B cell (primary cell): ENCODE data around the gene RRAS. TPM values are rescaled to one million over a fixed set of nuclear protein-coding genes. Genes with fewer than 3 reads are reported as not detected.

ENCODE experiments used
- ATAC-seq: fragments of 200-7000 bp; cut with Tn5 transposase; one replicate; pipeline ENCODE4 v1.10.0; 2021; ENCODE audit warnings: low read depth, mild to moderate bottlenecking, moderate number of reproducible peaks, moderate library complexity
- CTCF ChIA-PET: fragments of 350-600 bp; sonication (Branson Sonifier 250); formaldehyde crosslinking; loops from one replicate; lab custom pipeline; 2021; ENCODE audit warnings: antibody characterized with exemption, inconsistent platforms; lab: Charles Lee
- POLR2A ChIA-PET: fragments of 350-600 bp; sonication (Branson Sonifier 250); formaldehyde crosslinking; loops from one replicate; lab custom pipeline; 2021; ENCODE audit warnings: antibody characterized with exemption; lab: Charles Lee
- DNase-seq: peaks from one replicate; pipeline ENCODE4 v3.0.0; 2013
- H2AFZ ChIP-seq: 2 replicates; pipeline ENCODE4 v1.6.1; 2012; ENCODE audit warnings: mild to moderate bottlenecking, low read depth, low read length; ENCODE audit not compliant: insufficient read depth, poor library complexity, severe bottlenecking
- H3K27ac ChIP-seq, 2 donors: 1 replicate in 1 of 2; 2 replicates in 1 of 2; pipeline ENCODE4 v1.5.1; 2012 to 2013; ENCODE audit warnings: low read length in 2 of 2, mild to moderate bottlenecking in 2 of 2, moderate library complexity in 1 of 2
- H3K27me3 ChIP-seq, 4 experiments: fragments of 200-600 bp in 1 of 4; sonication (generic) in 1 of 4; replicated peaks in 1 of 4; 1 replicate in 2 of 4; 2 replicates in 2 of 4; pipeline versions ENCODE4 v1.6.1 to v1.7.0; 2013 to 2016; ENCODE audit warnings: low read length in 3 of 4, mild to moderate bottlenecking in 2 of 4, mixed read lengths in 1 of 4, moderate library complexity in 1 of 4; ENCODE audit not compliant: insufficient read depth in 4 of 4, control insufficient read depth in 3 of 4; ENCODE audit errors: control extremely low read depth in 1 of 4
- H3K36me3 ChIP-seq, 2 experiments: replicated peaks in 1 of 2; 1 replicate in 1 of 2; 2 replicates in 1 of 2; pipeline versions ENCODE4 v1.6.1 to v1.7.1; 2013; ENCODE audit warnings: low read length in 1 of 2; ENCODE audit not compliant: insufficient read depth in 2 of 2, control insufficient read depth in 1 of 2; ENCODE audit errors: control extremely low read depth in 1 of 2, extremely low read depth in 1 of 2
- H3K4me1 ChIP-seq, 2 donors: fragments of 200-600 bp in 1 of 2; sonication (generic) in 1 of 2; 1 replicate in 1 of 2; 2 replicates in 1 of 2; pipeline versions ENCODE4 v1.5.1 to v1.6.1; 2013 to 2017; ENCODE audit warnings: low read length in 2 of 2; ENCODE audit not compliant: control insufficient read depth in 2 of 2, insufficient read depth in 2 of 2
- H3K4me2 ChIP-seq: replicated peaks from 2 replicates; pipeline ENCODE3; 2012; ENCODE audit warnings: mild to moderate bottlenecking, low read depth, low read length; ENCODE audit not compliant: poor library complexity, severe bottlenecking
- H3K4me3 ChIP-seq, 5 experiments: fragments of 200-600 bp in 1 of 5; sonication (generic) in 1 of 5; 1 replicate in 3 of 5; 2 replicates in 2 of 5; pipeline versions ENCODE4 v1.5.1 to v1.7.0; 2011 to 2016; ENCODE audit warnings: low read length in 4 of 5, mild to moderate bottlenecking in 4 of 5, low read depth in 2 of 5, control low read depth in 1 of 5, moderate library complexity in 1 of 5; ENCODE audit not compliant: insufficient read depth in 1 of 5; ENCODE audit errors: control extremely low read depth in 1 of 5, extremely low read depth in 1 of 5
- H3K79me2 ChIP-seq: fragments of 200-600 bp; sonication (generic); one replicate; pipeline ENCODE4 v1.6.0; 2016; ENCODE audit warnings: low read length; ENCODE audit not compliant: control insufficient read depth, insufficient read depth
- H3K9ac ChIP-seq: fragments of 200-600 bp; sonication (generic); 2 replicates; pipeline ENCODE4 v1.6.1; 2017; ENCODE audit warnings: mild to moderate bottlenecking, low read length, moderate library complexity
- H3K9me3 ChIP-seq, 3 donors: one replicate each; pipeline versions ENCODE4 v1.6.1 to v1.7.1; 2013; ENCODE audit warnings: low read length in 2 of 3; ENCODE audit not compliant: control insufficient read depth in 2 of 3, insufficient read depth in 1 of 3; ENCODE audit errors: control extremely low read depth in 1 of 3
- H4K20me1 ChIP-seq: 2 replicates; pipeline ENCODE4 v1.6.0; 2012; ENCODE audit warnings: mild to moderate bottlenecking, low read length; ENCODE audit not compliant: insufficient read depth, control insufficient read depth, poor library complexity, severe bottlenecking
- H3K27ac Mint-ChIP-seq: one replicate; pipeline ENCODE4 v1.8.0; 2021; ENCODE audit warnings: mixed read lengths
- H3K27me3 Mint-ChIP-seq: one replicate; pipeline ENCODE4 v1.8.0; 2021; ENCODE audit warnings: mixed read lengths
- H3K4me1 Mint-ChIP-seq: one replicate; pipeline ENCODE4 v1.8.0; 2021; ENCODE audit warnings: mixed read lengths
- H3K4me3 Mint-ChIP-seq: one replicate; pipeline ENCODE4 v1.8.0; 2021; ENCODE audit warnings: mixed read lengths
- H3K9me3 Mint-ChIP-seq: one replicate; pipeline ENCODE4 v1.8.0; 2022; ENCODE audit warnings: mixed read lengths; ENCODE audit not compliant: insufficient read depth
- CTCF ChIP-seq: fragments of 200-600 bp; IDR thresholded peaks from one replicate; pipeline ENCODE4 v1.8.0; 2022; ENCODE audit warnings: antibody characterized with exemption, mild to moderate bottlenecking
- EZH2 ChIP-seq: IDR thresholded peaks from 2 replicates; pipeline ENCODE4 v1.6.1; 2012; ENCODE audit warnings: borderline replicate concordance, low read depth, mild to moderate bottlenecking, moderate library complexity, low read length; ENCODE audit not compliant: insufficient read depth, poor library complexity, severe bottlenecking
- WGBS: methylation state at CpG from one replicate; pipeline ENCODE4 v1.1.5; 2013; ENCODE audit warnings: missing lambda C conversion rate; ENCODE audit not compliant: insufficient coverage; 5-methylcytosine and 5-hydroxymethylcytosine counted together
- intact Hi-C: fragments of 100-400 bp; cut with micrococcal nuclease; formaldehyde crosslinking; loops from one replicate; pipeline ENCODE4 v1.10.0; 2022
- polyA plus RNA-seq: library from polyadenylated mRNA; depleted of rRNA; stranded (reverse); fragments of >200 nt; gene quantifications from 2 replicates; pipeline ENCODE4 v1.2.3, GENCODE V29; 2012
- total RNA-seq, 2 donors: library from RNA; stranded (reverse); fragments of 120-200 nt in 1 of 2; gene quantifications; 1 replicate in 1 of 2; 2 replicates in 1 of 2; pipeline versions ENCODE4 v1.2.3 to v1.2.4, GENCODE V29; 2013 to 2022

The RRAS gene
- total and polyA plus RNA-seq, 2 donors (not counting 1 experiment from before 2014, with no cell fraction given), result 5.6 to 21.0 TPM

GRCh38 chr19:49685845-49686332 lies 45.9 kb upstream of the RRAS start:
- Histone ChIP-seq H3K9ac (no peak overlapping the region), H3K9me3 (peaks cover 0 to 8% (median 0%) of the 10 kb centered on the region in 3 donors), H4K20me1 (peaks cover 72% of the 10 kb centered on the region), H3K4me1 (peaks cover 17 to 19% of the 10 kb centered on the region in 2 donors), H3K4me3 (no peak overlapping the region), H3K79me2 (peaks cover 24% of the 10 kb centered on the region), H3K27ac (no peak overlapping the region), H3K36me3 (peaks cover 0 to 61% of the 10 kb centered on the region in 2 experiments), H2AFZ (no peak overlapping the region), H3K27me3 (peaks cover 0 to 16% (median 8%) of the 10 kb centered on the region in 4 experiments), H3K4me2 (no peak overlapping the region)
- 95% methylated on average over 23 of the region's 23 CpGs for WGBS
- peaks cover 10% of the 10 kb centered on the region for H3K27me3 Mint-ChIP-seq
- no peak for TF ChIP-seq EZH2
- no peak for TF ChIP-seq CTCF
- ATAC-seq, result no peak
- ChIA-PET CTCF (interaction anchor here (1.3 to 1.4 kb wide), 3 partner anchors 10 to 183 kb away, joined by 3 to 5 read pairs (median 4); no protein-coding TSS in a partner anchor), POLR2A (interaction anchor here (0.6 kb wide), 1 partner anchor 10 kb away, joined by 3 read pairs; no protein-coding TSS in a partner anchor)
- H3K27ac Mint-ChIP-seq, result no peak overlapping the region
- DNase-seq, result no peak
- intact Hi-C loops, result no loop called here
- H3K4me1 Mint-ChIP-seq, result peaks cover 18% of the 10 kb centered on the region
- no peaks in the 10 kb centered on the region for H3K9me3 Mint-ChIP-seq
- no peak overlapping the region for H3K4me3 Mint-ChIP-seq

- peaks cover 0 to 64% of the 10 kb centered on the region in 2 experiments for H3K36me3 ChIP-seq
- ChIA-PET POLR2A (interaction anchor here (0.6 kb wide), 1 partner anchor 9 kb away, joined by 3 read pairs; no protein-coding TSS in a partner anchor), CTCF (interaction anchor here (1.3 to 1.4 kb wide), 3 partner anchors 9 to 182 kb away, joined by 3 to 5 read pairs (median 4); no protein-coding TSS in a partner anchor)
- peaks cover 75% of the 10 kb centered on the region for H4K20me1 ChIP-seq
- no peak overlapping the region for H3K27ac Mint-ChIP-seq
- H3K4me3 Mint-ChIP-seq, result no peak overlapping the region
- no peaks in the 10 kb centered on the region for H3K9me3 Mint-ChIP-seq
- no peak overlapping the region for H3K27ac ChIP-seq
- intact Hi-C loops, result no loop called here
- 99% methylated on average over 13 of the region's 13 CpGs for WGBS
- H3K27me3 ChIP-seq, result peaks cover 0 to 8% (median 4%) of the 10 kb centered on the region in 4 experiments
- no peak overlapping the region for H3K4me2 ChIP-seq
- no peak for ATAC-seq
- peaks cover 32% of the 10 kb centered on the region for H3K79me2 ChIP-seq
- no peak overlapping the region for H3K9ac ChIP-seq
- no peak for DNase-seq
- H3K9me3 ChIP-seq, result peaks cover 0 to 7% (median 0%) of the 10 kb centered on the region in 3 donors
- no peak overlapping the region for H3K4me3 ChIP-seq
- H3K4me1 ChIP-seq, result peaks cover 16 to 19% of the 10 kb centered on the region in 2 donors
- no peak overlapping the region for H2AFZ ChIP-seq
- peaks cover 19% of the 10 kb centered on the region for H3K4me1 Mint-ChIP-seq
- no peak for TF ChIP-seq CTCF
- no peak for TF ChIP-seq EZH2
- H3K27me3 Mint-ChIP-seq, result peaks cover 3% of the 10 kb centered on the region
Observed at GRCh38 chr19:49684983-49685553, 45.1 kb upstream of the RRAS start.
